Right kidney (tissue), 1 donor: ENCODE data around the gene WDR75.

Source experiments
- DNase-seq: peaks from one replicate; pipeline ENCODE4 v3.0.0-alpha.2; 2016

The WDR75 gene

DNA sequence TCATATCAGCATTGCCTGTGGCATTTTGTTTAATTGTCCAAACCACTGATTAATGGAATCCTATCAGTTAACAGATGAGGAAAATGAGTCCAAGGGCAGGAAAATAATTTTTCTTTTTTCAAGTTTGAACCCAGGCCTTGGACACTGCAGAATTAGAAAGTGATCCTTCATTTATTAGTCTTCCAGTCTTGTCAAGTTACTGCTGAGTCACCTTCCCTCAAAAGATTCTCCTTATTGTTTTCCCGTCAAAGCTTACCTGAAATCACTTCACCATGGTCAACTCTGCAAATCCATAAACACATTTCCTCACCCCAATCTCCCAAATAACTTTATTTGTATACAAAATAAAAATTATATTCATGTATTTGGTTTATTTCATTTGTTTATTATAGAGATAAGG is 57.9 kb downstream of the WDR75 start:
- DNase-seq = no peak

GRCh38 chr2:189500456-189501160 is 59.3 kb downstream of the WDR75 start:
- no peak for DNase-seq

DNA sequence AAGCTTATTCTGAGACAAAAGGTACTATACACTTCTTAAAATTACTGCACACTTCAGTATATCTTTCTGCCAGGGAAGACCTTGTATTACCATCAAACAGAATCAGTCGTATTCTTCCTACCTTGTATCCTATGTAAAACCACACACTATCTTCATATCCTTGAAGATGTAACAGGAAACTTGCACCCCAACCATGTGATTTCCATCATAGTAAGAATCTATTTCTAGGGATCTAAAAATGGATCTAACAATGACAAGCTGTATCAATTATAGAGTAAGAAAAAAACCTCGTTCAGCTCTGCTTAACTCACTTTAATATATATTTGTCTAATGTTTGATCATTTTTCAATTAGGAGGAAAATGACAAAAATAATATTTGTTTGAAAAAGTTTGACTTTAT is 60.2 kb downstream of the WDR75 start:
- no peak for DNase-seq

- DNase-seq = no peak
These were observed 61.4 kb downstream of the WDR75 start for GRCh38 chr2:189502714-189503113.

DNA sequence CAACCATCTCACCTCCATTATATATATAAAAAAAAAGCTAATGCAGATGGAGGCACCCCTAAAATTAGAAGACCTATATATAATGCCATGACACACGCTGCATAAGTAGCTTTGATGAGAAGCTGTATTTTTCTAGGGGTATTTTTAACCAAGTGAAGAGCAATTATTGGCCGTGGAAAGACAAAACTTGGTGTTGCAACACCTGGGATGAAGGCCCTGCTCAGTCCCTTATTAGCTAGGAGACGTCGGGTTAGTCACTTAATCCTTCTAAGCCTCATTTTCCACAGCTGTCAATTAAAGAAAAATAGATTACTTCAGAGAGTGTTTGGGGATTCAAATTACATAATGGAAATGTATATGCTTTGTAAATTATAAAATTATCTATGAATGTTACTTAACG is 63.0 kb downstream of the WDR75 start:
- DNase-seq = no peak

GRCh38 chr2:189505492-189505891 is 64.2 kb downstream of the WDR75 start:
- DNase-seq = no peak

GRCh38 chr2:189506514-189506976 is 65.3 kb downstream of the WDR75 start:
- no peak for DNase-seq

DNA sequence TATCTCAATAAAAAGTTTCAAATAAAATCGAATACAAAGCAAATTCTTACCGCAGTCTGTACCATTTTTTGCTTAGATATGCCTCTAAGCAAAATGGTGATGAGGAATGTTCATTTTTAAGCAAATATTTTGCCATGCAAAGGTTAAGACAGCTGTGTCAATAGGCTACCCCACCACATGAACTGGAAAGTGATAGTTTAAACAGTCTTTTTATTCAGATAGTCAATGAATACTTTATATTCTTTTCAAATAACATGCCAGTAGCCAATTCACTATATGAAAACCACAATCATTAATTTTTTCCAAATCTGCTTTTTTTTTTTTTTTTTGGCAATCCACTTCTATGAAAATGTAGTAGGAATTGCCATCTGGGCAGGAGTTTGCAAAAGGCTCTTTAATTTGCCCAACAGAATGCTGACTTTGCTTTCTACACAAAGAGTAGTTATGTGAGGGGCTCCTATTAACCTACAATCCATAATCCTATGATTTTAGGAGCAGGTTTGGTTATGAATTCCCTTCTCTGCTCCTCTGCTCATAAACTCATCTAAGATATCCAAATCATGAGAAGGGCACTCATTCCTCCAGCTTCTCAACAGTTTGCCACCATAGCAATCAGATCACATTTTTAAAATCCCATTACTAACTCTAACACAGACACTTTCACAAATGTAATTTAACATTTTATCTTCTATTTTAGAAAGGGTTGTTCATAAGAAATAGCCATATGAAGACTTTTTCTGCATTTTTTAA is 70.1 kb downstream of the WDR75 start:
- no peak for DNase-seq

DNA sequence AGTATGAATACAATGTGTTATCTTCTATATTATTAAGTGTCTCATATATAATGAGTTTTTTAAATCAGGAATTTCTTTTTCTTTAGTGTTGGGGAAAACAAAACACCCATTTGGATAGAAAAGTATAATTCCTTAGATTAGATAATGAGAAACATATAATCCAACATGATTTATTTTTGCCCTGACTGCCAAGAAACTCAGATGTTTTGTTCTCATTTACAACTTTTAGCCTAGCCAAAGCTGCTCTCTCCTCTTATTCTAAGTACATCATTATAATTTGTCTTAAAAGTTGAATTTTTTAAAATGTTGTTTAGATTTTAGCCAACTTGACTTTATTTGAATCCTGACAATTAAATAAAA is 70.7 kb downstream of the WDR75 start:
- no peak for DNase-seq

- DNase-seq = no peak
These were observed 71.6 kb downstream of the WDR75 start for GRCh38 chr2:189512879-189513278.

DNA sequence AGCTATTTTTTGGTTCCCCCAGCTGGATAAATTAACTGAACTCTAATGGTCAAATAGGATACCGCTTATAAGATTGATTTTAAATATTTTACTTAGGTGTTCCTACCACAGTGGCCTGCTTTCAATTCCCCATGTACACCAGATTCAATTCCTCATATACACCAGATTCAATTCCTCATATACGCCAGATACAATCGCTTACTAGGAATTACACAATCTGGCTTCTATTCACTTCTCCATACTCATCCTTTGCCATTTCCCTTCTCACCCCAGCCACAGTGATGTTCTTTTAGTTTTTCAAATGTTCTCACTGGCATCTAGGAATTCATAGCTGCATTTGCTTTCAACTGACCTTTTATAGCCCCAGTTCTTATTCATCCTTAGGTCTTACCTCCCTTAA is 72.8 kb downstream of the WDR75 start:
- DNase-seq = no peak

- DNase-seq = no peak
These were observed 74.0 kb downstream of the WDR75 start for GRCh38 chr2:189515264-189515663.

DNA sequence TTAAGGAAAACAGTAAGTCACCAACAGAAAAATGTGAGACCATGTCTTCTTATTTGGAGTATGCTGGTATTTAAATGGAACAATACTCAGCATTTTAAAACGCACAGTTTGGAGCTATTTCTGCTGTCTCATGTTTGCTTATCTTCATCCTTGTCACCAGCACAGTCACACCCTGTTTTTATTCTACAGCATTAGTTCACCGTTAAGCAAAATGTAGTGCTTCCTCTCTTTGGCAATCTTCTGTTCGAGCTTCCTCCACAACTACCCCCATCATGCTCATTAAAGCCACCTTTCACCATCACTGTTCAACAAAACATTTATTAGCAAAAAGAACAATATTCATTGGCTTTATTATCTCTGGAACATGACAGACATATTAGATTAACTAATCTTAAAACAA is 75.3 kb downstream of the WDR75 start:
- no peak for DNase-seq

DNA sequence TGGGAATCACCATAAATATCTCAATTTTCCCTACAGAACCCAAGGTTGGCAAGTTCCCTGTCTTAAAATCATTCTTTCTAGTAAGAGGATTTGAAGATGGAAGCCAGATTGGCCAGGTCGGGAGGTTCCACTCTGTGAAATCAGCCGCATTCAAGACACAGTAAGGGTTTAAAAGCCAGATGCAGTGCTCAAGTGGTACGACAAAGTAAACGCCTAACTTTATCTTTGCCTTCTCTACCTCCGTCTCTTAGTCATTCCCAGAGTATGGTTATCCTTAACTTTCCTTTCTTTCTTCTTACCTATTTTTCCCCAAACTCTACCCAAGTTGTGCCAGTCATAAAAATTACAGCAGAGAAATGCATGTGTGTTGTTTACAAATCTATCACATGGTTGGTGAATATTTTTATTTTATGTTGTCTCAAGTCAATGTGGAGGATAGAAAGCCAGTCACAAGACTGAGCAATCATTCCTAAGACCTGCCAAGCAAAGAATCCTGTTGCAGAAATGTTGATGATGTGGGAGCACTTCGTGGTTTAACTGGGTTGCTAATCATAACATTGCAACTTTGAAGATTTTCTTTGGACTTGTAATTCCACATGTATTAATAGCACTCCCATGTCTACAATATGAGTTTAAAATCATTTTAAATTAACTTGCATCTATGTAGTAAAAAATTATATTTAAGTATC is 76.7 kb downstream of the WDR75 start:
- no peak for DNase-seq

DNA sequence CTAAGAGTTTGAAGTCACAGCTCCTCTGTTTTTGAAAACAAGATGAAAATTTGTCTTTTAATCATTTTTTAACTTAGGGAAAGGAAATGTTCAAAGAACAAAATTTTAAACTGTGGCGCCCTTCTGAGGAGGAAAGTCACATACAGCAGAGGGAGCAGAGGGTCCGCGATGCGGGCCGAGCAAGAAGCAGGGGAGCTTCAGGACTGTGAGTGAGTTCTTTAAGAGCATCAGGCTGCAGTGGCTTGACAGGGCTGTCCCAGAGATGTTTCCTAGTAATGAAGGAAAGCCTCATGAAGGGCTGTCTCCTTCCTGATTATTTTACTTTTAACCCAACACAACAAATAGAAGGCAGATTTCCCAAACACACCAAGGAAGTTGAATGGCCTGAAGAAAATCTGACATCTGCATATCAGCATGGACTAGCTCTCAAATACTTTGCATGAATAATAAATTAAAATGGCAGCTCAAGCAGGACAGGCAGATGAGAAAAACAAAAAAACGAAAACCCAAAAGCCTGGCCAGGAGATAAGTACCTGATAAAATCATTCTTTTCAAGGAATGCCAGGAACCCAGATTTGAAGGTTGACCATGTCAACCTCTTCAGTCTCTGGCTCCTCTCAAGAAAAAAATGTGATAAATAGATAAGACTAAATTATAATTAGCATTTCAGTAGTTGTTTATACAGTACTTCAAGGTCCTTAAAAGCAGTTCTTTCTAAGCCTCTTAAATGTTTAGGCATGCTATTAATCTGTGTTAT is 78.5 kb downstream of the WDR75 start:
- no peak for DNase-seq

GRCh38 chr2:189521699-189522434 is 80.6 kb downstream of the WDR75 start:
- DNase-seq = no peak

DNA sequence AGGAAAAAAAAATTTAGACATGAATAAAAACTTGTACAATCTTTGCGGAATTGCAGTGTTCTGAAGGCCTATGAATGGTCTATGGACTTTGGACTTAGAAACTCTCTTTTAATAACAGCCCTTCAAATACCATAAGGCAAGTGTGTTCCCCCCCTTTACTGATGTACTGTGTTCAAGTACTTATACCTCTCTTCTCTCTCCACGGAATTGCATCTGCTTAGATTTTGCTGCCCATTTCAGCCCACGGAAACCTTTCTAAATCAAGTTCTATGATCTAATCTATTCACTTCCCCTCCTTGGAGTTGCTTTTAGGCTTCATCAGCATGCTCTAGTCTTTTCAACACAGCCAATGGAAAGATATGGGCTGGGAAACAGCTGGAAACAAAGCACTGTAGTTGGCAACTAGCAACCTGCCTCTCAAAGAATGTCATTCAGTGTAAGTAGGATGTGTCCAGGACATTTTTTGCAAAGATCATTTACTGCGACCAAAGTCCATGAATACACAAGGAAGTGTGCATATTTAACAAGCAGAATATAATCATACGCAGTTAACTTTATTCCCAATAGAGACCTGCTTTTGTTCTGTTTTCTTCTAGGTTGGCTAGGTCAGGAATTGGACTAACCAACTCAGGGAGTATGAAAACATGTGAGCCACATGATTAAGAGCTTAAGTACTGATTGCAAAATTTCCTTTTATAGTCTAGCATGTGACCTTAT is 81.3 kb downstream of the WDR75 start:
- no peak for DNase-seq

DNA sequence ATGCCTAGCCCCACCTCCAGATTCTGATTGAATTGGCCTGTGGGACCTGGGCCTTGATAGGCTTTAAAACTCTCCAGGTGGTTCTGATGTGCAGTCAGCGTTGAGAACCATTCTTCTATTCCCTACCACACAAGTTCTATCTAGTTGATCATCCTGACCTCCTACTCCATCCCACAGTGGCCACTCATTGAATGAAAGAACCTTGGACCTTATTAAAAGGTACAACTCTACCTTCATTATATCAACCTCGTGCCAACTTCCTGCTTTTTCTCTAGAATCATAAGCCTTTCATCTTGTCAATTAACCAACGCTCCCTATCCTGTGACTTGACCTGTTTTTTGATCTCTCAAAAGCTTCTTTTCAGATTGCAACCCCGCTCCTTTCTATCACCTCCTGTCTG is 83.5 kb downstream of the WDR75 start:
- DNase-seq = no peak
